BLaER1 treated with 17β-estradiol and CSF1 and Interleukin-3, amounts not matched to agents 10 nM and 100 nM (cell line): ENCODE data around the gene HPSE2.
"Not testable (repeated sequence)": the region's sequence is repeated elsewhere in the genome, so short reads cannot be mapped to it uniquely, and the experiment has no call there.

Experiments used
- H3K27ac ChIP-seq, 11 experiments: shearing (Covaris generic); formaldehyde crosslinking; 2 replicates each; pipeline ENCODE4 v1.8.1; 2022
- H3K27me3 ChIP-seq, 11 experiments: shearing (Covaris generic); formaldehyde crosslinking; 2 replicates each; pipeline ENCODE4 v1.8.1; 2022
- H3K36me3 ChIP-seq, 11 experiments: shearing (Covaris generic); formaldehyde crosslinking; 2 replicates each; pipeline ENCODE4 v1.8.1; 2022
- H3K4me1 ChIP-seq, 10 experiments: shearing (Covaris generic); formaldehyde crosslinking; 2 replicates each; pipeline ENCODE4 v1.8.1; 2022
- H3K4me2 ChIP-seq, 11 experiments: shearing (Covaris generic); formaldehyde crosslinking; 2 replicates each; pipeline ENCODE4 v1.8.1; 2022
- H3K4me3 ChIP-seq, 10 experiments: shearing (Covaris generic); formaldehyde crosslinking; 2 replicates each; pipeline ENCODE4 v1.8.1; 2022
- H3K9ac ChIP-seq, 11 experiments: shearing (Covaris generic); formaldehyde crosslinking; 2 replicates each; pipeline ENCODE4 v1.8.1; 2022
- H3K9me3 ChIP-seq, 11 experiments: shearing (Covaris generic); formaldehyde crosslinking; replicated peaks in 1 of 11; 2 replicates each; pipeline ENCODE4 v1.8.1; 2022
- H4K20me1 ChIP-seq, 11 experiments: shearing (Covaris generic); formaldehyde crosslinking; 2 replicates each; pipeline ENCODE4 v1.8.1; 2022
- Cebpa-rat ChIP-seq, 11 experiments: shearing (Covaris generic); IDR thresholded peaks; 2 replicates each; pipeline ENCODE4 v1.8.1; 2022

HPSE2 gene

GRCh38 chr10:98576096-98576495 lies 659.6 kb downstream of the HPSE2 start:
- H3K27me3 ChIP-seq = no peaks in the 10 kb centered on the region
- TF ChIP-seq Cebpa-rat (IDR thresholded peaks at IDR 0.05) = no peak

GRCh38 chr10:98572594-98572993 lies 663.1 kb downstream of the HPSE2 start:
- Histone ChIP-seq H3K9ac (no peak overlapping the region), H3K27ac (no peak overlapping the region), H3K4me1 (no peaks in the 10 kb centered on the region), H4K20me1 (no peaks in the 10 kb centered on the region), H3K27me3 (no peaks in the 10 kb centered on the region), H3K9me3 (no peaks in the 10 kb centered on the region), H3K4me2 (no peak overlapping the region), H3K36me3 (no peaks in the 10 kb centered on the region), H3K4me3 (no peak overlapping the region)
- no peak for TF ChIP-seq Cebpa-rat (IDR thresholded peaks at IDR 0.05)

More at GRCh38 chr10:98576096-98576495, 659.6 kb downstream of the HPSE2 start:
- Histone ChIP-seq H3K27ac (no peak overlapping the region), H3K9ac (no peak overlapping the region), H3K36me3 (no peaks in the 10 kb centered on the region), H3K4me3 (no peak overlapping the region), H3K4me1 (no peaks in the 10 kb centered on the region), H4K20me1 (no peaks in the 10 kb centered on the region), H3K9me3 (no peaks in the 10 kb centered on the region), H3K4me2 (no peak overlapping the region)

GRCh38 chr10:98570834-98571233 lies 664.8 kb downstream of the HPSE2 start:
- H3K36me3 ChIP-seq = no peaks in the 10 kb centered on the region
- H3K4me3 ChIP-seq = no peak overlapping the region
- no peak overlapping the region for H3K9ac ChIP-seq
- no peaks in the 10 kb centered on the region for H4K20me1 ChIP-seq
- H3K27me3 ChIP-seq = no peaks in the 10 kb centered on the region
- no peak overlapping the region for H3K4me2 ChIP-seq
- H3K9me3 ChIP-seq = no peaks in the 10 kb centered on the region
- TF ChIP-seq Cebpa-rat (IDR thresholded peaks at IDR 0.05) = no peak
- no peaks in the 10 kb centered on the region for H3K4me1 ChIP-seq
- no peak overlapping the region for H3K27ac ChIP-seq

GRCh38 chr10:98569853-98570252 lies 665.8 kb downstream of the HPSE2 start:
- Histone ChIP-seq H3K9me3 (no peaks in the 10 kb centered on the region), H3K27ac (no peak overlapping the region), H4K20me1 (no peaks in the 10 kb centered on the region), H3K27me3 (no peaks in the 10 kb centered on the region), H3K4me2 (no peak overlapping the region), H3K4me3 (no peak overlapping the region), H3K36me3 (no peaks in the 10 kb centered on the region), H3K4me1 (no peaks in the 10 kb centered on the region), H3K9ac (no peak overlapping the region)
- TF ChIP-seq Cebpa-rat (IDR thresholded peaks at IDR 0.05) = no peak

GRCh38 chr10:98568551-98568950 lies 667.1 kb downstream of the HPSE2 start:
- Histone ChIP-seq H3K27ac (no peak overlapping the region), H3K9me3 (no peaks in the 10 kb centered on the region), H3K4me3 (no peak overlapping the region), H3K4me1 (no peaks in the 10 kb centered on the region), H3K36me3 (no peaks in the 10 kb centered on the region), H3K4me2 (no peak overlapping the region), H3K27me3 (no peaks in the 10 kb centered on the region), H3K9ac (no peak overlapping the region), H4K20me1 (no peaks in the 10 kb centered on the region)
- TF ChIP-seq Cebpa-rat (IDR thresholded peaks at IDR 0.05) = no peak

- Histone ChIP-seq H3K9me3 (no peaks in the 10 kb centered on the region), H3K36me3 (no peaks in the 10 kb centered on the region), H3K9ac (no peak overlapping the region), H3K4me1 (no peaks in the 10 kb centered on the region), H3K4me3 (no peak overlapping the region), H3K27me3 (no peaks in the 10 kb centered on the region), H4K20me1 (no peaks in the 10 kb centered on the region), H3K4me2 (no peak overlapping the region), H3K27ac (no peak overlapping the region)
- no peak for TF ChIP-seq Cebpa-rat (IDR thresholded peaks at IDR 0.05)
Observed at GRCh38 chr10:98567391-98568133, 668.1 kb downstream of the HPSE2 start.

GRCh38 chr10:98563811-98564210 lies 671.8 kb downstream of the HPSE2 start:
- no peak overlapping the region for H3K4me2 ChIP-seq
- no peaks in the 10 kb centered on the region for H4K20me1 ChIP-seq
- H3K9ac ChIP-seq = no peak overlapping the region
- no peaks in the 10 kb centered on the region for H3K36me3 ChIP-seq
- no peak overlapping the region for H3K4me3 ChIP-seq
- no peak overlapping the region for H3K27ac ChIP-seq
- no peaks in the 10 kb centered on the region for H3K4me1 ChIP-seq
- TF ChIP-seq Cebpa-rat (IDR thresholded peaks at IDR 0.05) = no peak
- no peaks in the 10 kb centered on the region for H3K9me3 ChIP-seq
- H3K27me3 ChIP-seq = no peaks in the 10 kb centered on the region

- no peaks in the 10 kb centered on the region for H3K36me3 ChIP-seq
- H3K4me3 ChIP-seq = no peak overlapping the region
- H3K9ac ChIP-seq = no peak overlapping the region
- no peak for TF ChIP-seq Cebpa-rat (IDR thresholded peaks at IDR 0.05)
- H3K9me3 ChIP-seq = no peaks in the 10 kb centered on the region
- H3K4me1 ChIP-seq = no peaks in the 10 kb centered on the region
- no peaks in the 10 kb centered on the region for H4K20me1 ChIP-seq
- H3K27ac ChIP-seq = no peak overlapping the region
- H3K4me2 ChIP-seq = no peak overlapping the region
- no peaks in the 10 kb centered on the region for H3K27me3 ChIP-seq
Observed at GRCh38 chr10:98560565-98560964, 675.1 kb downstream of the HPSE2 start.

GRCh38 chr10:98556061-98556460 lies 679.6 kb downstream of the HPSE2 start:
- no peak for TF ChIP-seq Cebpa-rat (IDR thresholded peaks at IDR 0.05)
- Histone ChIP-seq H3K9ac (no peak overlapping the region), H4K20me1 (no peaks in the 10 kb centered on the region), H3K4me2 (no peak overlapping the region), H3K9me3 (no peaks in the 10 kb centered on the region), H3K4me1 (no peaks in the 10 kb centered on the region), H3K27ac (no peak overlapping the region), H3K4me3 (no peak overlapping the region), H3K27me3 (no peaks in the 10 kb centered on the region), H3K36me3 (no peaks in the 10 kb centered on the region)

- Histone ChIP-seq H3K4me3 (no peak overlapping the region), H3K9ac (no peak overlapping the region), H3K27ac (no peak overlapping the region), H4K20me1 (no peaks in the 10 kb centered on the region), H3K27me3 (no peaks in the 10 kb centered on the region), H3K4me2 (no peak overlapping the region), H3K4me1 (peaks cover 0 to under 1% (median 0%) of the 10 kb centered on the region in 10 experiments; a peak in 1 of 20 replicates), H3K36me3 (no peaks in the 10 kb centered on the region), H3K9me3 (no peaks in the 10 kb centered on the region)
- no peak for TF ChIP-seq Cebpa-rat (IDR thresholded peaks at IDR 0.05)
Observed at GRCh38 chr10:98555021-98555619, 680.5 kb downstream of the HPSE2 start.

- not testable (repeated sequence) for H3K27me3 ChIP-seq, H3K4me3 ChIP-seq, H3K4me1 ChIP-seq, H3K9me3 ChIP-seq, H3K27ac ChIP-seq, H3K4me2 ChIP-seq, H3K9ac ChIP-seq, H3K36me3 ChIP-seq, H4K20me1 ChIP-seq
Observed at GRCh38 chr10:98541561-98541960, 694.1 kb downstream of the HPSE2 start.
